HG03159 (cell line): Measurements from ENCODE around the gene HIGD2A.

Experiments
- ATAC-seq: cut with Tn5 transposase; IDR thresholded peaks from one replicate; pipeline ENCODE4 v1.9.1; 2021; ENCODE audit warnings: mild to moderate bottlenecking, moderate library complexity; ENCODE audit not compliant: unreplicated experiment

HIGD2A gene

DNA sequence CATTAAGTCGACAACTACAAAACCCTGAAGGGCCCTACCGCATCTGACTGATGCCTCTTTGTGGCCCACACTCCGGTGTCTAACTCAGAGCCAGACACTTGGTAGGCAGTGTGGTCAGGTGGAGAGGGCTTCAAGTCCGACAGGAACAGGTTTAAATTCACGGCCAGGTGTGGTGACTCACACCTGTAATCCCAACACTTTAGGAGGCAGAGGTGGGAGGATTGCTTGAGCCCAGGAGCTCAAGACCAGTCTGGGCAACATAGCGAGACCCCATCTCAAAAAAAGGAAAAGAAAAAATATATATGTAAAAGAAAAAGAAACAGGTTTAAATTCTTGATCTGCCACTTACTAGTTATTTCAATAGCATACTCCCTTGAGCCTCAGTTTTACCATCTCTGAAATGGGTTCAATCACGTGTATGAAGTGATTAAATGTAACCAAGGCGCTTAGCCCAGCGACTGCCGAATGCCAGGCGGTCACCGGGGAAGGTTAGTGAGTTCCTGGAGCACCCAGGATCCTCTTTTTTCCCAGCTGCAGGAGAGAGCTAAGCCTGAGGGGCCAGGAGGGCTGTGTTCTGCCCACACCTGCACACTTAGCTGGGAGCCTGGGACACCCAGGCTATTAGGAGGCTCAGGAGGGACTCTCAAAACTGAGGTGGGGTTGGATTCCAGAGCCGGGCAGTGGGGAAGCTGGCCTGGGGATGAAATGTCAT lies 26.8 kb downstream of the HIGD2A start:
- no peak for ATAC-seq

DNA sequence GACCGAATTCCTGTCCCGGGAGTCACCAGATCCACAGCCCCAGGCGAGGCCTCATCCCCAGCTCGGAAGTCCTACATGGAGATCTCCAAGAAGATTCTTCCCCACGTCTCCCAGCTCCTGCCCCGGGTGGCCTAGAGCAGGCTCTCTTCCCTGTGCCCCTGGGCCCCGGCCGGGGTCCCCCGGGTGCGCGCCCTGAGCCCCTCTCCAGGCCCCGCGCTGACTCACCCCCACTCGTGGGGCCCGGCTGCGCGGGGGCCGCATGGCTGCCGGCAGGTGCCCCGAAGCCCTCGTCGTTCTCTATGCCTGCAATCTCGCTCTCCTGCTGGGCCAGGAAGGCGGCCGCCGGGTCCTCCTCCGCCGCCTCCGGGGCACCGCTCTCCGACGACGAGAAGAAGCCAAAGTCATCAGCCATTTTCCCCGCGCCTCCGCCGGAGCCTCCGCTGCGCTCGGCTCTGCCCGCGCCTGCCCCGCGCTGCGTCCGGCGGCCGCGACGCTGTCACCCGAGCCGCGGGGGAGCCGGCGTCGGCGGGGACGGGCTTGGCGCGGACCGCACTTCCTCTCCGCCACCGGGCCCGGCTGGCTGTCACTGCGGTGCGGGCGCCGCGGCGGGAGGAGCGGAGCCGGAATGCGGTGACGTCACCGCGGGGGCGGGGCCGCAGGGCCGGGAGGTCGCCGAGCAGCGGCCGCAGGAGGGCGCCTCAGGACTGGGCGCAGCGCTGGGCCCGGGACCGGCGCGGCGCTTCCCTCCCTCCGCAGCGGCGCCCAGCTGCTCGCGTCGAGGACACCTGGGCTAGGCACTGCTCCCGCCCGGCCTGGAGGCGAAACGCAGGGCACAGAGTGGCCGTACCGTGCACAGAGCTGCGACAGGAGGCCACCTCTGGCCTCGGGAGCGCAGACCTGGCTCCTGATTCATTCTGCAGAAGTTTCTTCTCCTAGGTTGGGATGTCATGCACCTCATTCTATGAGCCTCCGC lies 27.7 kb downstream of the HIGD2A start, which contains the start of gene CLTB:
CLTB (minus strand) TSS at position 588 of the 973 bp plus-strand sequence; CDS start at position 412, 176 bp downstream.
- ATAC-seq: peak; percentile 89

DNA sequence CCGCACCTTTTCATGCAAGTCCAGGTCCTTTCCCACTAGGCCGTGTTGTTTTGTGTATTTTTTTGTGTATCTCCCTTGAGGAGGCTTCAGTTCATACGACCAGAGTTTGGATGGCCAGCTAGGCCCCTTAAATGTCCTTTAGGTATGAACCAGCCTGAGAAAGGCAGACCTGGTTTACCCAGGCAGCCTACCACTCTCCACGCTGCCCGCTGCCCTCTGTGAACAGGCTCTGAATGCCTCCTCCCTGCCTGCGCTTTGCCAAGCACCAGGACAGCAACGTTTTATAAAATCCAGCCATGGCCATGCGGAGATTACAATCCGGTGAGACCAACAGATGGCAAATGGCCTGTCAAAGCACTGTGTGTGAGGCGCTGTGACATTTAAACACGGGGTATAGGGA lies 28.4 kb downstream of the HIGD2A start:
- ATAC-seq: no peak

DNA sequence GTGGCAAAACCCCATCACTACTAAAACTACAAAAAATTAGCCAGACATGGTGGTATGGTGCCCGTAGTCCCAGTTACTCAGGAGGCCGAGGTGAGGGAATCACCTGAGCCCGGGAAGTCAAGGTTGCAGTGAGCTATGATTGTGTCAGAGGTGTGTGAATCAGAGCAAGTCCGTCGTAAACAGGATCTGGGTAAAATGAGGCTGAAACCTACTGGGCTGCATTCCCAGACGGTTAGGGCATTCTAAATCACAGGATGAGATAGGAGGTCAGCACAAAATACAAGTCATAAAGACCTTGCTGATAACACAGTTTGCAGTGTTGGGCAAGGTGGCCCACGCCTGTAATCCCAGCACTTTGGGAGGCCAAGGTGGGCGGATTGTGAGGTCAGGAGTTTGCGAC lies 29.7 kb downstream of the HIGD2A start:
- ATAC-seq: no peak

DNA sequence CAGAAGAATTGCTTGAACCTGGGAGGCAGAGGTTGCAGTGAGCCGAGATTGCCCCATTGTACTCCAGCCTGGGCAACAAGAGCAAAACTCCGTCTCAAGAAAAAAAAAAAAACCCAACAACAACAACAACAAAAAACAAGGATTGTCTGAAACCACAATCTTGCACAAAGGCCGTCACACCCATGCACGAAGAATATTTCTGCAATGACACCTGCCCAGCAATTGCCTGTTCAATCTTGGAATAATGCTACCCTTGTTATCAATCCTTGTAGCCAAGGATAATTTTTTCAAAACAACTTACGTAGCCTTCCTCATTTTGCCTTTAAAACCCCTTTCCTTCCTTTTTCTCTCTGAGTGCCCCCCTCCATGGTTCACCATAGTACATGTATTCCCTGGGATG lies 31.5 kb downstream of the HIGD2A start:
- ATAC-seq: no peak

DNA sequence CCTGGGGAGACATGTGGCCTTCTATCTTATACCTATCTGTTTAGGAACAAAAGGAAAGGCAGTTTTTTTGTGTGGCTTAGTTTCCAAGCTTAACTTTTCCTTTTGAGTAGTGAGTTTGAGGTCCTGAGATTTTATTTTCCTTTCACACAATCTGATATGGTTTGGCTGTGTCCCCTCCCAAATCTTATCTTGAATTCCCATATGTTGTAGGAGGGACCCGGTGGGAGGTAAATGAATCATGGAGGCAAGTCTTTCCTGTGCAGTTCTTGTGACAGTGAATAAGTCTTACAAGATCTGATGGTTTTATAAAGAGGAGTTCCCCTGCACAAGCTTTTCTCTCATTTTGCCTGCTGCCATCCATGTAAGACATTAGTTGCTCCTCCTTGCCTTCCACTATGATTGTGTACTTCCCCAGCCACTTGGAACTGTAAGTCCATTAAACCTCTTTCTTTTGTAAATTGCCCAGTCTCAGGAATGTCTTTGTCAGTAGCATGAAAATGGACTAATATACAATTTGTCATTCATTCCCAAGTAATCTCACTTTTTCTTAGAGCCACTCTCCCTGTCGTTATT lies 32.5 kb downstream of the HIGD2A start:
- ATAC-seq: no peak

DNA sequence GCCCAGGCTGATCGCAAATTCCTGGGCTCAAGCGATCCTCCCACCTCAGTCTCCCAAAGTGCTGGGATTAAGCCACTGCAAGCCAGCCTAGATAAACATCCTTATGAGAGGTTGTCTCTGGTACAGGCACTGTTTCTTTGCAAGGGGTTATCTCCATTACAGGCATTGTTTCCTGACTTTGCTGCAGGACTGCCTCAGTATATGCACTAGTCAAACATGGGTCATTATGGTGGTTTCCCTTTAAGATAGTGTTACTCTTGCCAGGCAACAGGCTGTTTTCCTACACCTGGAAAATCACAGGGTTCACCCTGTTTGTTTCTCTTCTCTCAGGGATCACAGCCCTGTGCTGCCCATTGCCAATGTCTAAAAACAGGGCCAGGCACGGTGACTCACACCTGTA lies 35.6 kb downstream of the HIGD2A start:
- no peak for ATAC-seq

DNA sequence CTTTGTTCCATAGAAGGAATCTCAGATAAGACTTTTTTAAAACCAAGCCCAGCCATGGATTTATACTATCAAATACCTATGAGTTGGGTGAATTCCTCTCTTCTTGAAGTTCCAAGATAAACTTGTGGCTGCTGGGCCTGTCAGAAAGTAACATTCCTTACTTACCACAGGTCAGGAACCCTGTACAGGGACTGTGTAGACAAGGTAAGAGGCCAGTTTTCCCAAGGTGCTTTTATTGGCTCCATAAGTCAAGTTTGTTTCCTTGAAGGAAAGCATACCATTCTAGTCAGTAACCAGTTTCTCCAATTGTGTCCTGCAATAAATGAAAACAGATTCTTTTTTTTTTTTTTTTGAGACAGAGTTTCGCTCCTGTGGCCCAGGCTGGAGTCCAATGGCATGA lies 36.6 kb downstream of the HIGD2A start:
- ATAC-seq: no peak

DNA sequence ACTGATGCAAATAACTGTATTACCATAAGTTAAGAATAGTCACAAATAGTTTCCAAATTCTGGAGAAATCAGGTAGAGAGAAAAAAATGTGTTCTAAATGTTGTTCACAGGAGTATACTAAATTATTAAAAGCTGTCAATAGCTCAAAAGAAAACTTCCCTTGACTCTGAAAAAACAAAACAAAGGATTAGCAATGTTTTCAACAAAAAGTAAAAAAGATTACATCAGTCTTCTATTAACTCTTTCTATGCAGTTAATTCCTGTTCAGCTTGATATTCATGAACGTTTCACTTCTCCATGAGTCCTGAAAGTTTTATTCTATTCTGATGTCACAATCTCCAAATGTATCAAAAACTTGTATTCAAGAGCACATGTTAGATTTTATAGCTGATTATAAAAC lies 37.2 kb downstream of the HIGD2A start:
- no peak for ATAC-seq

DNA sequence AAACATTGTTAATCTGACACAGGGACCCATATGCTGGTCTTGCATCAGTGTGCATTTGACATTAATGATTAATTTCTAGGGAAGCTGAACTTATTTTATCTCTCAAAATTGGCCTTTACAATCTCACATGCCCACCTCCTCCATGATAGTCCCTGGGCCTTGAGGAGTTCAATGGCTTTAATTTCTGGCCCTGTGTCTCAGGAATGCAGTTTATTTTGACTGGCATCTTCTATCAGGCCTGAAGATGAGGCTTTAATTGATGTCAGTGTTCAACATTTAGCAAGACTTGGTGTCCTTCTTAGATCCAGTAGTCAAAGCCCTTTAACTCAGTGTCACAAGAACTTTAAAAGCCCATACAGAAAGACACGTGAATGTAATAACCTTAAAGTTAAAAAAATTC lies 38.3 kb downstream of the HIGD2A start:
- no peak for ATAC-seq

DNA sequence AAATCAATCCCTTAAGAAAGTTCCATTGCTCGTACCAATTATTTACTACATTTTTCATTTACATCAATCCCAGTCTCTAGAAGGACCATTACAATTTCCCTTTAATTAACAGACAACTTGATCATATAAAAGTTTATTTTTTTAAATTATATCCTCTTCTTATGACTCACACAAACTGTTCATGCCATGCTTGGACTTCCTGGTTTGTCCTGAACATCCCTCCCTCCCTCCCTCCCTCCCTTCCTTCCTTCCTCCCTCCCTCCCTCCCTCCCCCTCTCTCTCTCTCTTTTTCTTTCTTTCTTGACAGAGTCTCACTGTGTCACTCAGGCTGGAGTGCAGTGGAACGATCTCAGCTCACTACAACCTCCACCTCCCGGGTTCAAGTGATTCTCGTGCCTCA lies 39.4 kb downstream of the HIGD2A start:
- ATAC-seq: no peak

DNA sequence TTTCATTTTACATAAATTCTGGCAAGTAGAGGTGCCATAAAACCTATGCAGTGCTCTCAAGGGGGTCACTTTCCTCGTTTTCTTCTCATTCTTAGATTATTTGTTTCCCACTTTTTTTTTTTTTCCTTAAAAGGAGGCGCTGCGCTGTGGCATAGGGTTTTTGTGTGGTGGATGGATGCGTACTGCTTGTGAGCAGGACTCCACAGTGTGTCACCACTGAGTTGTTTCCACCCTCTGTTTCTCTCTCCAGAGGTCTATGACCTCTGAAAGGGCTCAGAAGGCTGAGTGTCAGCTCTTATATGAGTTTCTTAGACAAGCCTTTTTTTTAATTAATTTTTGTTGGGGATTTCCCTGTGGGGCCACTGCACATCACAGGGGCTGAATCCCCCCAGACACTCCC lies 41.4 kb downstream of the HIGD2A start:
- ATAC-seq: no peak

DNA sequence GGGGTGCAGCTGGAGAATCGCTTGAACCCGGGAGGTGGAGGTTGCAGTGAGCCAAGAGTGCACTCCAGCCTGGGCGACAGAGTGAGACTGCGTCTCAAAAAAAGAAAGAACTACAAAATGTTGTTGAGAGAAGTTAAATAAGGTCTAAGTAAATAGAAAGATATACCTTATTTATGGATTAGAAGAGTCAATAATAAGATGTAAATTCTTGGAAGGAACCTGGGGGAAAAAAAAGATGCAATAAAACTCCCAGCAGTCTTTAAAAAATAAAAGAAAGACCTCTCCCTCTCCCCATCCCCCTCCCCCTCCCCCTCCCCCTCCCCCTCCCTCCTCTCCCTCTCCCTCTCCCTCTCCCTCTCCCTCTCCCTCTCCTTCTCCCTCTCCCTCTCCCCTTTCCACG lies 44.2 kb downstream of the HIGD2A start:
- no peak for ATAC-seq

DNA sequence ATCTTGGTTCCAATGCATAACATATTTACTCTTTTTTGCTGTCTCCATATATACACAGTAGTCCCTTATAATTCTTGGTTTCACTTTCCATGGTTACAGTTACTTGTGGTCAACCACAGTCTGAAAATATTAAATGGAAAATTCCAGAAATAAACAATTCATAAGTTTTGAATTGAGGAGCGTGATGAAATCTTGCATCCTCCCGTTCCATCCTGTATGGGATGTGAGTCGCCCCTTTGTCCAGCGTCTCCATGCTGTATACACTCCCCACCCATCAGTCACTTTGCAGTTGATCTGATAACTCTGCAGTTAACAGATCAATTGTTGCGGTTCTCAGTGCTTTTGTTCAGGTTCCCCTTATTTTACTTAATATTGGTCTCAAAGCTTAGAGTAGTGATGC lies 48.1 kb downstream of the HIGD2A start:
- ATAC-seq: no peak

DNA sequence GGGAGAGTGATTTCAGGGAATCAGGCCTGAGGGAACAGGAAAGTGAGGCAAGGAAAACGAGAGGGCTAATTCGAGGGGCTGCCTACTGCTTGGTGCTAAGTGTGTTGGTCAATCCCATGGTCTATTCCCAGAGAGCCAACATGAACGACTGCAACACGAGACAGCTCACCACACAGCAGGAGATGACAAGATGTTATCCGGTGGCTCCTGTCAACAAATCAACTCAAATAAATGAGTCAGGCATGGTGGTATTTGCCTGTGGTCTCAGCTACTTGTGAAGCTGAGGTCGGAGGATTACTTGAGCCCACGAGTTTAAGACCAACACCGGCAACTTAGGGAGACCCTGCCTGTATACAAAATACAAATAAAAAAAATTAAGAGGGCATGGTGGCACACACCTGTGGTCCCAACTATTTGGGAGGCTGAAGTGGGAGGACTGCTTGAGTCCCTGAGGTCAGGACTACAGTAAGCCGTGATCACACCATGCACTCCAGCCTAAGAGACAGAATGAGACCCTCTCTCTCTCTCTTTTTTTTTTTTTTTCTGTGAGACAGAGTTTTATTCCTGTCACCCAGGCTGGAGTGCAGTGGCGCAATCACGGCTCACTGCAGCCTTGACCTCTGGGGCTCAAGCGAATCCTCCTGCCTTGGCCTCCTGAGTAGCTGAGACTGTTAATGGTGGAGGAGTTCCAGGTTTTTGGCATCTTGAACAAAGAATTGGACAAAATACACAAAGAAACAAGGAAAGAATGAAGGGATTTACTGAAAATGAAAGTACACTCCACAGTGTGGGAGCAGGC lies 50.6 kb downstream of the HIGD2A start:
- no peak for ATAC-seq
